DOHH2 (cell line): ENCODE data around the gene SULT1B1.

ENCODE experiments used
- H3F3A ChIP-seq: fragments of 200-600 bp; sonication (generic), shearing (Covaris generic); 2 replicates; pipeline ENCODE4 v1.6.0; 2016; ENCODE audit warnings: antibody characterized with exemption, mild to moderate bottlenecking; ENCODE audit not compliant: control insufficient read depth, insufficient read depth
- H3K27ac ChIP-seq: fragments of 200-600 bp; sonication (generic); 2 replicates; pipeline ENCODE4 v1.5.1; 2014; ENCODE audit warnings: low read depth, mild to moderate bottlenecking, low read length, moderate library complexity
- H3K27me3 ChIP-seq: fragments of 200-600 bp; sonication (generic); 2 replicates; pipeline ENCODE4 v1.6.1; 2014; ENCODE audit warnings: mild to moderate bottlenecking, low read length, mixed read lengths; ENCODE audit not compliant: control insufficient read depth
- H3K36me3 ChIP-seq: fragments of 200-600 bp; sonication (generic); 2 replicates; pipeline ENCODE4 v1.6.1; 2014; ENCODE audit warnings: mild to moderate bottlenecking, low read length, moderate library complexity, mixed read lengths; ENCODE audit not compliant: control insufficient read depth
- H3K4me1 ChIP-seq: fragments of 200-600 bp; sonication (generic); 2 replicates; pipeline ENCODE4 v1.6.1; 2014; ENCODE audit warnings: mild to moderate bottlenecking, low read length, mixed read lengths; ENCODE audit not compliant: control insufficient read depth
- H3K4me2 ChIP-seq: fragments of 200-600 bp; sonication (generic); 2 replicates; pipeline ENCODE4 v1.6.0; 2014; ENCODE audit warnings: mild to moderate bottlenecking, low read length, moderate library complexity
- H3K4me3 ChIP-seq: fragments of 200-600 bp; sonication (generic); 2 replicates; pipeline ENCODE4 v1.5.1; 2014; ENCODE audit warnings: mild to moderate bottlenecking, low read length, mixed read lengths
- H3K79me2 ChIP-seq: fragments of 200-600 bp; sonication (generic); 2 replicates; pipeline ENCODE4 v1.6.1; 2014; ENCODE audit warnings: mild to moderate bottlenecking, low read length, mixed read lengths; ENCODE audit not compliant: control insufficient read depth
- H3K9me2 ChIP-seq: fragments of 200-600 bp; sonication (generic); replicated peaks from 2 replicates; pipeline ENCODE4 v1.6.1; 2014; ENCODE audit warnings: mild to moderate bottlenecking, low read length, mixed read lengths; ENCODE audit not compliant: control insufficient read depth
- H3K9me3 ChIP-seq: fragments of 200-600 bp; sonication (generic); 2 replicates; pipeline ENCODE4 v1.6.1; 2014; ENCODE audit warnings: antibody characterized with exemption, low read length, mixed read lengths; ENCODE audit not compliant: control insufficient read depth, insufficient read depth
- H4K20me1 ChIP-seq: fragments of 200-600 bp; sonication (generic); 2 replicates; pipeline ENCODE4 v1.6.0; 2014; ENCODE audit warnings: low read depth, mild to moderate bottlenecking, antibody characterized with exemption, low read length, moderate library complexity; ENCODE audit not compliant: control insufficient read depth, insufficient read depth
- CTCF ChIP-seq: fragments of 200-600 bp; sonication (generic); IDR thresholded peaks from one replicate; pipeline ENCODE4 v1.5.1; 2014; ENCODE audit warnings: antibody characterized with exemption, mild to moderate bottlenecking, low read depth, low read length; ENCODE audit not compliant: poor library complexity, severe bottlenecking
- EZH2phosphoT487 ChIP-seq: fragments of 200-600 bp; sonication (generic); IDR thresholded peaks from 2 replicates; pipeline ENCODE4 v1.6.1; 2017; ENCODE audit warnings: borderline replicate concordance, mild to moderate bottlenecking, antibody characterized with exemption, low read length, moderate library complexity, mixed read lengths

The SULT1B1 gene

GRCh38 chr4:69785211-69785831 is 24.9 kb upstream of the SULT1B1 start:
- H3K36me3 ChIP-seq: no peaks in the 10 kb centered on the region
- H3K4me2 ChIP-seq: no peak overlapping the region
- H3F3A ChIP-seq: no peaks in the 10 kb centered on the region
- no peaks in the 10 kb centered on the region for H3K79me2 ChIP-seq
- no peaks in the 10 kb centered on the region for H3K4me1 ChIP-seq
- peaks cover 3% of the 10 kb centered on the region; the same call in 1 of the 2 replicates for H3K9me3 ChIP-seq
- no peak overlapping the region for H3K27ac ChIP-seq
- TF ChIP-seq CTCF (no peak), EZH2phosphoT487 (no peak)
- no peaks in the 10 kb centered on the region for H4K20me1 ChIP-seq
- no peak overlapping the region for H3K4me3 ChIP-seq
- no peaks in the 10 kb centered on the region for H3K27me3 ChIP-seq
- H3K9me2 ChIP-seq: no peaks in the 10 kb centered on the region

GRCh38 chr4:69782651-69783310 is 22.4 kb upstream of the SULT1B1 start:
- Histone ChIP-seq H3K27ac (no peak overlapping the region), H3K9me3 (peaks cover 3% of the 10 kb centered on the region; the same call in 1 of the 2 replicates)

GRCh38 chr4:69781458-69782418 is 21.3 kb upstream of the SULT1B1 start:
- H3K36me3 ChIP-seq: no peaks in the 10 kb centered on the region
- no peak overlapping the region for H3K4me2 ChIP-seq
- no peak overlapping the region for H3K27ac ChIP-seq
- H3F3A ChIP-seq: no peaks in the 10 kb centered on the region
- H3K79me2 ChIP-seq: no peaks in the 10 kb centered on the region
- H3K9me2 ChIP-seq: no peaks in the 10 kb centered on the region
- peaks cover 3% of the 10 kb centered on the region; the same call in 1 of the 2 replicates for H3K9me3 ChIP-seq
- H3K4me1 ChIP-seq: no peaks in the 10 kb centered on the region
- H3K27me3 ChIP-seq: no peaks in the 10 kb centered on the region
- H4K20me1 ChIP-seq: no peaks in the 10 kb centered on the region
- no peak overlapping the region for H3K4me3 ChIP-seq
- TF ChIP-seq CTCF (no peak), EZH2phosphoT487 (no peak)

More at GRCh38 chr4:69782651-69783310, 22.4 kb upstream of the SULT1B1 start:
- Histone ChIP-seq H3K4me1 (no peaks in the 10 kb centered on the region), H4K20me1 (no peaks in the 10 kb centered on the region), H3F3A (no peaks in the 10 kb centered on the region), H3K4me3 (no peak overlapping the region), H3K27me3 (no peaks in the 10 kb centered on the region), H3K36me3 (no peaks in the 10 kb centered on the region), H3K79me2 (no peaks in the 10 kb centered on the region), H3K9me2 (no peaks in the 10 kb centered on the region), H3K4me2 (no peak overlapping the region)
- TF ChIP-seq CTCF (no peak), EZH2phosphoT487 (no peak)
